NT2/D1 (cell line): ENCODE measurements around the gene PYURF.

Experiments
- SUZ12 ChIP-seq: IDR thresholded peaks from 2 replicates; pipeline ENCODE4 v1.6.1; 2011; ENCODE audit not compliant: insufficient read length, insufficient read depth; ENCODE audit errors: extremely low read depth
- YY1 ChIP-seq: IDR thresholded peaks from 2 replicates; pipeline ENCODE4 v1.6.1; 2011; ENCODE audit not compliant: insufficient read length, insufficient read depth
- ZNF274 ChIP-seq: IDR thresholded peaks from 2 replicates; pipeline ENCODE4 v1.6.1; 2011; ENCODE audit warnings: mild to moderate bottlenecking, low read depth, low read length

DNA sequence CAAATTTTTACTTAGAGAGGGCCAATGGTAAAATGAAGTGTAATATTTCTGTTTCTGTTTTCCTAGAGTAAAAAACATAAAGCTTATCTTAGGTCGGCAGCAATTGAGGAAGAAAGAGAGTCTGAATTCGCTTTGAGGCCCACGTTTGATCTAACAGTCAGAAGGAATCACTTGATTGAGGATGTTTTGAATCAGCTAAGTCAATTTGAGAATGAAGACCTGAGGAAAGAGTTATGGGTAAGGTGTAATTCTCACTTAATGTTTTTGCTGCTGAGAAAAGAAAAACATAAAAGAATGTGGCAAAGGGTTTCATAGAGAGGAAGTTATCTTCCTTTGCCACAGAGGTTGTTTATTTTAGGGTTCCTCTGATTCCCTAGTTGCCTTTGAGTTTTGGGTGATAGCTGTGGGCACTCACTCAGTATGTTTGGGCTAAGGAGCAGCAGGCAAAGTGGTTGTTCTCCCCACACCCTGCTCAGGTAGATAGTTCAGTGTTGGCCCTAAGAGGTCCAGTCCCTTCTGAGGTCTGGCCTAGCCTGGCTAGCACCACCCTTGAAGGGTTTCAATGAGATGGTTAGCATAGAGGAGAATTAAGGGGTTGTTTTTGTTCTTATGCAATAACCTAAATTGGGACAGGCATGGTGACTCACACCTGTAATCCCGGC, 34.3 kb downstream of the PYURF start:
- no peak for TF ChIP-seq YY1
- TF ChIP-seq ZNF274 = no peak
- TF ChIP-seq SUZ12 = no peak
